ENCODE data around the gene JARID2.

- TF ChIP-seq CTCF (IDR thresholded peaks at IDR 0.05 in 2 of 3, conservative IDR thresholded peaks at IDR 0.05 in 1 of 3; ENCODE audit: control insufficient read depth in 2 of 3, extremely low read depth in 1 of 3, insufficient read depth in 1 of 3, low read depth in 3 of 3, low read length in 3 of 3) (no peak), POLR2AphosphoS5 (IDR thresholded peaks at IDR 0.05; ENCODE audit: low read length) (no peak), EZH2 (IDR thresholded peaks at IDR 0.05; ENCODE audit: borderline replicate concordance, control insufficient read depth, low read depth, low read length) (no peak), MYC (IDR thresholded peaks at IDR 0.05; ENCODE audit: insufficient read depth, insufficient read length, insufficient replicate concordance, low read length, severe bottlenecking) (no peak), POLR2A (IDR thresholded peaks at IDR 0.05; ENCODE audit: low read depth, low read length) (no peak), REST (IDR thresholded peaks at IDR 0.05; ENCODE audit: low read depth, low read length) (no peak), ZBTB33 (IDR thresholded peaks at IDR 0.05) (no peak), EGR1 (IDR thresholded peaks at IDR 0.05; ENCODE audit: borderline replicate concordance in 1 of 2, low read depth in 2 of 2, low read length in 2 of 2) (no peak), E2F4 (IDR thresholded peaks at IDR 0.05; ENCODE audit: low read depth, low read length) (no peak), RELB (IDR thresholded peaks at IDR 0.05; ENCODE audit: low read depth) (no peak)
Observed at GRCh38 chr6:15479761-15480160, 233.9 kb downstream of the JARID2 start.
